Epidermal melanocyte (primary cell): ENCODE data around the gene LIPC.

Experiments used
- DNase-seq: peaks from one replicate; pipeline ENCODE4 v3.0.0; 2011; ENCODE audit warnings: low spot score; ENCODE audit not compliant: insufficient read length

LIPC gene

DNA sequence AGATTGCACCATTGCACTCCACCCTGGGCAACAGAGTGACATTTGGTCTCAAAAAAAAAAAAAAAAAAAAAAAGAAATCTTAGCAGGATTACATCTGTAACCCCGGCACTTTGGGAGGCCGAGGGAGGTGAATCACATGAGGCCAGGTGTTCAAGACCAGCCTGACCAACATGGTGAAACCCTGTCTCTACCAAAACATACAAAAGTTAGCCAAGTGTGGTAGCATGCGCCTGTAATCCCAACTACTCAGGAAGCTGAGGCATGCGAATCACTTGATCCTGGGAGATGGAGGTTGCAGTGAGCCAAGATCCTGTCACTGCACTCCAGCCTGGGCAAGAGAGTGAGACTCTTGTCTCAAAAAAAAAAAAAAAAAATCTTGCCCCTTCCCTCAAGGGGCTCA is 40.4 kb downstream of the LIPC start:
- no peak for DNase-seq

DNA sequence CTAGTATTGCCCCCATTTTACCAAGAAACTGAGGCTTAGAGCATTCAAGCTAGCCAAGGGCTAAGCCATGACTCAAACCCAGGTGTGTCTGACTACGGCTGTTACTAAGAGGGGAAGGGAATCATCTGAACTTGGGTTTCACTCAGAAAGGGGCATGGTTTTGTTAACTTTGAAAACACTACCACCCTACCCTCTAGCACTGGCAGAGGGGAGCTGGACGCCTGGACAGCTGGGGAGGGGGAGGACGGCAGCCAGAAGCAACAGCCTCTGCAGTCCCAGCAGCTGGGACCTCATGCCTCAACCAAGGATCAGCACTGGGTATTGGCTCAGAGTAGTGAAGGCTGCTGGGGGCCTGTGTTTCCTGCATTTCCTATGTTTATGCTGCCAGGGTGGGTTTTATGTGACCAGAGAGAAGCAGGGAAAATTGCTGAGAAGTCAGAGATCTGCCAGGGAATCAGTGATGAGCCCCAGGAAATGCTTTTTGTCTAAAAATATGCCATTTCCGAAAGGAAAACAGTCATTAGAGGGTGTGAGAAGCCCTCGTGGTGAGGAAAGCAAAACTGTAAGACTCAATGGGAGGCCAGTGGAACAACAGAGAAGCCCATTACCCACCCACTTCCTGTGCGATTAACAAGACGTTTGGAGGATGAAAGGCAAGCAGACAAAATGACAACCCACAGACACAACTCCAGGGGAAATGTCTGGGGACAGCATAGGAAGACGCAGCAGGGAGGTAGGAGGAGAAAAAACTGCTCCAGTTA is 41.2 kb downstream of the LIPC start:
- no peak for DNase-seq

DNA sequence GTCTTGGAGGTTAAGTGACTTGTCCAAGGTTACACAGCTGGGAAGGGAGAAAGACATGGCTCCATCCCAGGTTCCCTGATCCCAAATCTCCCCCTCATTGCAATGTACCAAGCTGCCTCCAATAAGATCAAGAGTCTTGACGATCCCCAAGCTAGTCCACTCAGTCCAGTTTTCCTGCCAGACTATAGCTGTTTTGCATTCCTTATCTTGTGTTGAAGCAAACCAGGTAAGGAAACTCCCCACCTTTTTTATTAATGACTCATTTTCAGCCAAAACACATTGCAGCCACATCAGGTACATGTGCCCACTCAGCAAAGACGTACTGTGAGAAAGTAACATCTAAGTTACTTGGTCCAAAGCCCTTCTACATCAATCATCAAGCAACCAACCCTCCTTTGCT is 41.9 kb downstream of the LIPC start:
- DNase-seq, result no peak

DNA sequence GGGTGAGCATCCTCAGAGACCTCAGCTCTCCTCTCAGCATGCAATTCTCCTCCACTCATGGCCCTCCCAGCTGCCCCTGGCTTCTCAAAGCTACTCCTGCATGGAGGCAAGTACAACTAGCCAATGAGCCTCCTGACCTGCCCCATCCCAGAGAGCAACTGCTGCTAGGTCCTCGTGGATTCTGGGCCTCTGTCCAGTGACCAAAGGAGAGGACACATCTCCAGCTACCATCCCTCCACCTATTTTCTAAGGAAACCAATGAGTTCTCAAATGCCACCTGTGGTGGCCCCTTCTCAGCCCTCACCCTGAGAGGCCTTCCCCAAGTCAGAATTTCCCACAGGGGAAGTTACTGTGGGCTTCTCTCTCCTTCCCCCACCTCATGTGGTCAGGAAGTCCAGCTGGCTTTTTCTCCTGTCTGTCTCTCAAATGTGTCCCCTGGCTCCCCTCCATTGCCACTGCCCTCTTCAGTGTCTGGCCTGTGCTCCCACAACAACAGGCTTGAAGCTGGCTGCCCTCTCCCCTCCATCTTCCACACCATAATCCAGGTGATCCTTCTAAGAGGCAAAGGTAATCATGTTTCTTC is 43.0 kb downstream of the LIPC start:
- DNase-seq, result no peak

DNA sequence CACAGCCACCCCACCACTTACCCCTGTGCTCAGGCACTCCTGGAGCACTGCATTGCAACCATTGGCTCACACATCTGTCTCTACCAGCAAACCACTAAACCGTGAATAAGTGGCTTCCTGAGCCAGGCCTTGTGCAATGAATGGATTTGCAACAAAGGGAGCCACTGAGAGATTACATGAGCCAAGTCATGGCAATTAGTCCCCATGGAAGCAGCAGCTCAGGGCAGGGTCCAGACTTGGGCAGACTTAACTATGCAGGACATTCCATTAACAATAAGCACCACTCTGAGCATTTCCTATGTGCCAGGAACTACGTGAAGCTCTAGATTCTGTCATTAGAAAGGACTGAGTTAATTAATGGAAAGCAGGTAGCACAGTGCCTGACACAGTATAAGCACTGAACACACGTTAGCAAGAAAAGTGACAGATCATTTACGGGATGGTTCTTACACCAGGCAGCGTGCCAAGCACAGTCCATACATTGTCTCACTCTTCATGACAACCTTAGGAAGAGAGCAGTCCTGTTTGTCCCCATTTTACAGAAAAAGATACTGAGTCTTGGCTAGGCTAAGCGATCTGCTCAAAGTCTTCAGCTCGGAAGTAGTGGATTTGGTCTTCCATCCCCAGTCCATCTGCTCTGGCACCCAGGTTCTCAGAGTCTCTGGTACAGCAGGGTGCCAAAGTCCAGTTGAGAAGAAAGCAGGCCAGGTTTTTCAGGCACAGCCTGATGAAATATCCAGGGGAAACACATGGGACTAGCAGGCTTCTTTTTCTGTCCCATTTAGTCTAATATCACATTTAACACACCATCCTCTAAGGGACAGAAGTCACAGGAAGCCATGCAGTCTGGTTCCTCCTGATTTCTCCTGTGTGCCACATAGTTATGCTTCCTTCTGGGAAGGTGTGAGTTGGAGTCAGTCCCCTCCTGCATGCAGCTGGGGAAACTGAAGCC is 44.1 kb downstream of the LIPC start:
- peak; percentile 55 for DNase-seq

DNA sequence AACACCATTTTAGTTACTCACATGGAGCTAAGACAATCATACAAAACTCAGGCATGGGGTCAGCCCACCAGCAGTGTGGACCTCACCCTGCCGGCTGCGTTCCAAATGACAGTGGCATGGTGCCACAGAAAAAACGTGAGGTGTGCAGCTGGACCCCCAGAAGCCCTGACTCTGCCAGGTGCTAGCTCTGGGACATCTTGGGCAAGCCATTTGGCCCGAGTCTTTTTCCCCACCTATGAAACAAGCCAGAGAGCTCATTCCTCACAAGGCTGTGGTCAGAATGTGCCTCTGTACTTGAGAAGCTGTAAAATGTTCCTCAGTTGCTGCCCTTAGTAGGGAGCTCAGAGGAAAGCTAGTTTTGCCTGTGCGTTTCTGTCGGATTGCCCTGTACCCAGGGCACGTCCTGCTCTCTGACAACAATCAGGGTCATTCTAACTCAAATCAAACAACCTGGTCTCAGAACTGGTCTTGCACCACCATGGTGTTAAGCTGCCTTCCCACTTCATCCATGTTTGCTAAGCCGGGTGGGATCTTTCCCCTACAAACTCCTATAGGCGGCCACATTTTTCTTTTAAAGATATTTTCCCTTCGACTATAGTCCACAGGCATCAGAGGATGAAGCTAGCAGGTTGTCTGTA is 44.9 kb downstream of the LIPC start:
- no peak for DNase-seq

DNA sequence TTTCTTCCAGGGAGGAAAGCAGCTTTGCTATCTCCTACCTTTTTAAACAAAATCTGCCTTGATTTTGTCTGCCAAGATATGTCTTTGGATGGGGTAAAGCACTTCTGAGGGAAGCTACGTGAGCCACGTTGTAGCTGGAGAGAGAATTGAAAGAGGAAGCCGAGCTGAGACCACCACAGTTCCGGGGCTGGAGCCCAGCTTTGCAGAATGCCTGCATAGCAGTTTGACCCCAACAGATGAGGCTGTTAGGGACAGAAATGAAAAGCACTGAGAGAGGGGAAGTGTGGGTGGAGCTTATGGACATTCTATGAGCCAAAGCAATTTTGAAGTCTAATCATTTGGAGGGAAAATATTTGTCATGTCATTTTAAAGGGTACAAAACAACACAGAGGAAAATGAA is 45.4 kb downstream of the LIPC start:
- no peak for DNase-seq

DNA sequence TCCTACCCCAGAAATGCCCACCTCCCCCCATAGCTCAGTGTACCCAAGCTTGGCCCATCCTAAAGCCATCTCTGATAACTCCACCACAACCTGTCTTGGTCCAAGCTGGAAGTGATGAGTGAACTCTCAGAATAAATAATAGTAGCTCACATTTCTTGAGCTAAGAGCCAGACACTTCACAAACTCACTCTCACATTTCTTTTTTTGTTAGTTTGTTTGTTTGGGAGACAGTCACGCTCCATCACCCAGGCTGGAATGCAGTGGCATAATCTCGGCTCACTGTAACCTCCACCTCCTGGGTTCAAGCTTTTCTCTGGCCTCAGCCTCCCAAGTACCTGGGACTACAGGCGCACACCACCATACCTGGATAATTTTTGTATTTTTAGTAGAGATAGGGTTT is 46.2 kb downstream of the LIPC start:
- no peak for DNase-seq

DNA sequence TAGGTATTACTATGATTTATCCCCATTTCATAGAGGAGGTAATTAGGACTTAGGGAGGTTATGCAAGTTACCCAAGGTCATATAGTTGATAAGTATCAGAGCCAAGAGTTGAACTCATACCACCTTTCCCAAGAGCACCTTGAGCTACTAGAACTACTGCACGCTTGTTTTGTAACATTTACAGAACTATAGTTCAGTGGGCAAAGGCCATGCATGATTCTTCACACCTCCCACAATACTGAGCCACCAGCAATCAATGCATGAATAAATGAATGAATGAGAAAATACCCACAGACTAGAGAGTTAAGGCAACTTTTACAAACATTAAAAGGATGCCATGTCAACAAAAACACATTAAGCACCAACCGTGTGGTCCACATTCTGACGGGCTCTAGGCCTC is 46.8 kb downstream of the LIPC start:
- DNase-seq, result no peak

DNA sequence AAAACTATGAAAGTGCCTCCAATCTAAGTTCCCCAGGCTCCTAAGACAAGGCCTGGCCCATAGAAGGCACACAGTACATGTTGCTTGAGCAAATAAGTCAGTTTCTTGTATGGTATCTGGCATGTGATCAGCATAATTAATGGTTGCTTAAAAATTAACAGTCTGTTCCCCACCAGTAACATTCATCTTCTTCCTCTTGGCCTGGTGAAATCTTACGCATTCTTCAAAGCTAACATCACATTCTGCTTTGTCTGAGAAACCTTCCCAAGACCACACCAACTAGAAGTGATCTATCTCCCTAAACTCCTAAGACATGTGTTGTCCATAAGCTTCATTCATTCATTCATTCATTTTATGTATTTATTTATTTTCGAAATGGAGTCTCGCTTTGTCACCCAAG is 48.1 kb downstream of the LIPC start:
- no peak for DNase-seq

DNA sequence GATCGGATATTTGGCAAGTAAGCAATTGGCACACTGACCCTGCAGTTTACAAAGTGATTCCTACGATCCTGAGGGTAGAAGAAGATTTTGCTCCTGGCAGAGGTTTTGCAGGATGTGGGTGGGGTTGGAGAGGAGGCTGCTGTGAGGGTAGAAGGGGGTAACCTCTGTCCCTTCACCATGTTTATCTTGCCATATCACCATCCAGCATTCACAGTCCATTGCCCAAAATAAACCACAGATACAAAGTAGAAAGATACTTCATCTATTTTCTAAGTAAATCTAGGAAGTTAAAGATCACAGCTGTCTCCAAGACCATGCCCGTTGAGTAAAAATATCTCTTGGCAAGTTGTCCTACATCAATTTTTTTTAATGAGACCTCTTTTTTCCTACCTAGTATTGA is 51.6 kb downstream of the LIPC start:
- no peak for DNase-seq

DNA sequence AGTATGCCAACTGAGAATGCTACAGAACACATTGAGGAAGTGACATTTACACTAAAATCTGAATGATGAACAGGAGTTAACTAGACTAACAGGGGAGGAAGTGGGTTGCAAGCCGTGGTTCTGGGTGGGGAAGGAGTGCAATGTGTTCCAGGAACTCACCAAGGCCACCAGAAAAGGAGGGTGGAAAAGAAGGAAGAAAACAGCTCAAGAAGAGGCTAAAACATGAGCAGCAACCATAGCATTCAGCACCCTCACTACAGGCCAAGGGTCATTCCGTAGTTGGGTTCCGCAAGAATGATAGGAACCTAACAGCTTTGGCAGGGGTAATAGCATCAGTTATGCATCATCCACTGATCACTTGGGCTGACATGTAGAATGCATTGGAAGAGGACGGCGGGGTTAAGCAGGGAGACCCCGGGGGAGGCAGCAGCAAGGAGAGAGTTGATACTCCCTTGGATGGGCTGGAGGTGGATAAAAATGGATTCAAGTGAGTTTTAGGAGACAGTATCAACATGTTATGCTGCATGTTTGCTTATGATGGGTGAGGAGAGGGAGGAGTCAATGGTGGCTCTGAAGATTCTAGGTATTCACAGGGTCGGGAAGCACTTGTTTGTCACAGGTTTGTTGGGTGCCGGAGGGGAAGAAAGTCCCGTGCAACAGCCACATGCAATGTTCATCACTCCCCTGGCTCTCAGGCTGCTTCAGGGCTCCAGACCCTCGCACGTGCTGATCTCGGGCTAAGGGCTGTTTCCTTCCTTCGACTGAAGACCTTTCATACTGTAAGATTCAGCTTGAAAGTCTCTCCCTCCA is 53.2 kb downstream of the LIPC start:
- no peak for DNase-seq

DNA sequence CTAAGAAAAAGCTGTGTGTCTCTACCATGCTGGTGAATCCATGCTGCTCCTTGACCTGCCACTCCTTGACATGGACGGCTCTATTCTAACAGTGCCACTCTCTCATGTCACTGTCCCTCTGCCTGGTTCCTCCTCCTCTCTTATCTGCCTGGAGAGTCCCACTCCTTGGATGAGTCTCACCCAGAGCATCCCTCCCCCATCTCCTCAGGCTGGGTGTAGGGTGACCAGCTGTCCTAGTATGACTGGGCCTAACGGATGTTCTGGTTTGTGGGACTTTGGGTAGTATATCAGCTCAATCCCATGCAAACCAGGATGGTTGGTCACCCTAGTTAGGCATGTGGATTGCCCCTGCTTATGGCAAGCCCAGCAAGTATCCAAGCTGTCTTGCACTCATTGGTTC is 54.3 kb downstream of the LIPC start:
- DNase-seq, result no peak

DNA sequence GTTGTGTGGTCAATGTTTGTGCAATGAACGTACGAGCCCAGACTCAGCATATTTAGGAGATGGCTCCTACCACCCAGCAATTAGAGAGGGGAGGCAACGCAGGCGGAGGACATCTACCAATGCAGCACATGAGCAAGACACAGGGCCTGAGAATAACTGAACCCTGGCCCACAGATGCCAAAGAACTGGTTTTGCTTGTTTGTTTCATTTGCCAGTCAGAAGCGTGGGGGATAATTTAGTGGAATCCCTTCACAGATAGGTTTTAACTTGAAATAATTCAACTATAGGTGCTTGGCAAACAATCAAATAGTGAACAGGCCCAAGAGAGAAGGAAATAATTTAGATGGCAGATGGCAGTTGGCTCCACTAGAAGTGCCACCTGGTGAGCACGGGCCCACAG is 54.8 kb downstream of the LIPC start:
- DNase-seq, result no peak

DNA sequence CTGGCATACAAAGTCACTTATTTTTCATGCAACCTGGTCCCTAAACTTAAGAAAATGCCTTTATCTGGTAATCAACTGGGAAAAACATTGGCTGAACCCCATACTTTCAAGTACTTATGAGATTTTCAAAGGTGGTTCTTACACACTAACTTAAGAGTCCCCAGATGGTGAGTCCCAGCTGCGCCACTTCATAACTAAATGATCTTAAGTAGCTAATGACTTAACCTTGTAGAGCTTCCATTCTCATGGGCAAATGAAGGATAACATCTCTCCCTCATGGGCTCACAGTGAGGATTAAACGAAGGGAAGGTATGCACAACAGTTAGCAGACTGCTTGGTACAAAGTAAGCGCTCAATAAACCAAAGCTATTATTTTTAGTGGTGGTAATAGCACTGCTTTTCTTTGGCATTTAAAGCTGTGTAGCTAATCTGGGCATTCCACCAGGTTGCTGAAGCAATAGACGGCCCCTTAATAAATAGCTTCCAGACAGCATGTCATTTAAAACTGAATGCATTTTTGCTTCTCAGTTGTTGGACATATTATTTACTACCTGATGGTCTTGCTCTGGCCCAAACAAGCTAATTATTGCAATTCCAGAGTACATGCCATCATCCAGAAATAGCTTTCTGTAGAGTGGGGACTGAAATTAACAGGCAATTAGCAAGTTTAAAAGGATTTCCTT is 55.4 kb downstream of the LIPC start:
- DNase-seq, result no peak

DNA sequence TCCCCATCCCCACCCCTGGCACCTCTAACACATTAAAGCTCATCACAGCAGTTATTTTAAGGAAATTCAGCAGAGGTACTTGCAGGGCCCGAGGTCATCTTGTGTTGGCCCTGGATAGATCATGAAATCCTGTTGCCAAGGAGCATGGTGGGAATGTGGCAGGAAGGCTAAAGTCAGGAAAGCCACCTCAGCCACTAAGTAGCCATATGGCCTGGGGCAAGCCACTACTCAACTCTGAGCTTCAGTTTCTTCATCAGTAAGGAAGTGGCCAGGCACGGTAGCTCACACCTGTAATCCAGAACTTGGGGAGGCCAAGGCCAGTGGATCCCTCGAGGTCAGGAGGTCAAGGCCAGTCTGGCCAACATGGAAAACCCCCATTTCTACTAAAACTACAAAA is 55.9 kb downstream of the LIPC start:
- DNase-seq, result no peak

DNA sequence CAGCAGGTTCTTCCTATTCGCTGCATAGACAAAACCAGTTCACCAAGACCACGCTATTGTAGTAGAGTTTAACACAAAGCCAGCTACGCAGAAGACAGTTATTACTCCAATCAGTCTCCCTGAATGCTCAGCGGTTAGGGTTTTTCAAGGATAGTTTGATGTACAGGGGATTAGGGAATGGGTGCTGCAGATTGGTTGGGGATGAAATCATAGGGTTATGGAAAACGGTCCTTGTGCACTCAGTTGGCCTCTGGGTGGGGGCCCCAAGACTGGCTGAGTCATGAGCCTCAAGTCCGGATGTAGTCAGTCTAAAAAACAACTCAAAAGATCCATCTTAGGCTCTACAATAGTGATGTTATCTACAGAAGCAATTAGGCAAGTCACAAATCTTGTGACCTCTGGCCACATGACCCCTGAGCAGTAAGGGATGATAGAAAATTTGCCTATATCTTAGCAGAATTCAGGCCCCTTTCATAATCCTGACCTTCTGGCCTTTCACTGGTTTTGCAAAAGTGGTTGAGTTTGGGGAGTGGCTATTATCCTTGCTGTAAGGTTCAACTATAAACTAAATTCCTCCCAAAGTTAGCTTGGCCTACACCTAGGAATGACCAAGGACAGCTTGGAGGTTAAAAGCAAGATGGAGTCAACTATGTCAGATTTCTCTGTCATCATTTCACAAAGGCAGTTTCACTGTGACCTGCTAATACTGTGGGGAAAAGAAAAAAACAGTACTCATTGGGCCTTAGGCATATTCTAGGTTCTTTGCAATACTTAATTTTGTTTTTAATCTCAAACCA is 57.7 kb downstream of the LIPC start:
- DNase-seq, result no peak

DNA sequence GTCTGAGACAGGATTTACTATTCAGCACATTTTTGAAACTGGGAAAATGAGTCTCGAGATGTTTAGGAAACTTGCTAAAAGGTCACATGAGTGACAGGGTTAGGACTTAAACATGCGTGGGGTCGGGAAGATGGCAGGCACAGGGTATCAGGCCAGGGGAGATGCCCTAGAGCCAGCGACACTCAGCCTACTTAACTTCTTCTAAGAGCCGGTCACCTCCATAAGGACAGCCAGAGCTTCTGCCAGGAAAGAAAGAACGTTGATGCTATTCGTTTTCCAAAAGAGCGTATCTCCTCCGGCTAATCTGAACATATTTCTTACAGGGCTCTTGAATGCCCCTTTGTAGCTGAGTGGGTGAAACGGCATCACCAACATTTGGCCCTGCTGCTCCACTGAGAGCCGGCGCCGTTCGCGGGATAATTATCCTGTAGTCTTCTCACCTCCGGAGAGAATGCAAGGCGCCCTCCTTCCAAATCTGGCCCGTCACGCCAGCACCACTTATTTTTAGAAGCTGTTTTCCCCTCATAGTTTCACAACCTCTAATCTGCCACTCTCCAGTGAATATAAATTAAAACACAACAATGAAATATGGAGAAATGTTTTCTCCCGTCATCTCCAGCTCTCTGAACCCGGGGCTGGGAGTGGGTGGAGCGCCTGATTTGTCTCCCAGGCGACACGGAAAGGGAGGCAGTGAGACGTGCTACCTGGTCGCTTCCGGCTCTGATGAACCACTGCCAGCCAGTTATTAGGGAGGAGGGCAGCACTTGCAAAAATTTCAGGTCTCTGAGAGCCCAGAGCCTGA is 58.5 kb downstream of the LIPC start:
- DNase-seq, result peak; percentile 55
